SK-MEL-5 (cell line): ENCODE data around the gene AHSA1. TPM values are rescaled to one million over a fixed set of nuclear protein-coding genes. Genes with fewer than 3 reads are reported as not detected.
"Not testable (repeated sequence)": the region's sequence is repeated elsewhere in the genome, so short reads cannot be mapped to it uniquely, and the experiment has no call there.

Experiments used
- DNase-seq: peaks from one replicate; pipeline ENCODE4 v3.0.0-alpha.2; 2016; ENCODE audit warnings: low read depth, low spot score
- in situ Hi-C: cut with HindIII; loops from 2 replicates; pipeline ENCODE4 v1.10.0; 2016; ENCODE audit warnings: low sequenced_read_pairs, high pct_unique_total_duplicates, low pct_unique_long_range_greater_than_20kb
- polyA plus RNA-seq, 2 experiments: library from polyadenylated mRNA; depleted of rRNA; stranded (reverse); fragments of >200 nt; gene quantifications; 2 replicates each; pipeline ENCODE4 v1.2.3, GENCODE V29; 2015
- total RNA-seq: library from RNA; depleted of rRNA; stranded (reverse); fragments of >200 nt; shearing (Covaris generic); gene quantifications from 2 replicates; pipeline ENCODE4 v1.2.3, GENCODE V29; 2014; rRNA removed

Gene AHSA1
- 192 and 196 TPM in 2 replicates for total RNA-seq
- 220 and 253 TPM in 2 replicates for polyA plus RNA-seq (2015; cell fraction: cytosol; rRNA removed)
- polyA plus RNA-seq (2015; cell fraction: nucleus; rRNA removed): 54.6 and 133 TPM in 2 replicates

DNA sequence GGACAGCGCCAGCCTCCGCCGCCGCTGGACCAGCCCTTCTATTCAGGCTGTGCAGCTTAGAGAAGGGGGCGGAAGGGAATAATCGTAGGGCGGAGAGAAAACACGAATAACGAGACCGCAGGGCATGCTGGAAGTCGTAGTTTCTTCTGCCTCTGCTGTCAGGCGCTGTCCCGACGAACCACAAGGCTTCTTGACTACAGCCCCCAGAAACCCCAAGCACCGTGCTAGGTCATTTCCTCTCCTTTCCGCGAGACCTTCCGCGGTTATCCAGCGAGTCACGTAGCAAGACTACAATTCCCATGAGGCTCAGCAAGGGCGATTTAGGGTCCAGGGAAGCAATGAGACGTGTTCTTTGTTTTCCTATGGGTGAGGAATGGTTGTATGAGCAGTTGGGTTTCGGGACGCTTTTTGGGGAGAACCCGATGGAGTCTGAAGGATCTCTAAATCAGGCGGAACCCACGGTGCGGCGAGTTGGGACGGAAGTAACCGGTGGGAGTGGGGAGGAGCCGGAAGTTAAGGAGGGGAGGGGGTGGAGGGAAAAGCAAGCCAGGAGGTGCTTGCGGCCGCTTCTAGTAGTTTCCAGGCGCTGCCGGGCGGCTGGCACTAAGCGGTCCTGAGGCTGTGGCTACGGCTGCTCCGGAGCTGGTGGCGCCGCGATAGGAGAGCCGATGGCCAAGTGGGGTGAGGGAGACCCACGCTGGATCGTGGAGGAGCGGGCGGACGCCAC is at the start of gene AHSA1, which contains the start of gene VIPAS39:
AHSA1 (plus strand) TSS at position 572 of the 727 bp plus-strand sequence; CDS start at position 669, 97 bp downstream.
VIPAS39 (minus strand) TSS at position 80 of the 727 bp plus-strand sequence. CDS start 3,499 bp downstream, outside the sequence.
- in situ Hi-C loops: no loop called here
- DNase-seq: peak; percentile 99

DNA sequence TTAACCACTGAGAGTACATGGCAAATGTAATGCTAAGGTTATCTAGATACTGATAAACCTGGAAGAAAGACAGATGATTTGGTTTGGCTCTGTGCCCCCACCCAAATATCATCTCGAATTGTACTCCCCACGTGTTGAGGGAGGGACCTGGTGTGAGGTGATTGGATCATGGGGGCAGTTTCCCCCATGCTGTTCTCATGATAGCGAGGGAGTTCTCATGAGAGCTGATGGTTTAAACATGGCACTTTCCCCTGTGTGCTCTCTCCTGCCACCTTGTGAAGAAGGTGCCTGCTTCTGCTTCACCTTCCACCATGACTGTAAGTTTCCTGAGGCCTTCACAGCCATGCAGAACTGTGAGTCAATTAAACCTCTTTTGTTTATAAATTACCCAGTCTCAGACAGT is 48.8 kb upstream of the AHSA1 start:
- in situ Hi-C loops: no loop called here
- DNase-seq: peak; percentile 48

DNA sequence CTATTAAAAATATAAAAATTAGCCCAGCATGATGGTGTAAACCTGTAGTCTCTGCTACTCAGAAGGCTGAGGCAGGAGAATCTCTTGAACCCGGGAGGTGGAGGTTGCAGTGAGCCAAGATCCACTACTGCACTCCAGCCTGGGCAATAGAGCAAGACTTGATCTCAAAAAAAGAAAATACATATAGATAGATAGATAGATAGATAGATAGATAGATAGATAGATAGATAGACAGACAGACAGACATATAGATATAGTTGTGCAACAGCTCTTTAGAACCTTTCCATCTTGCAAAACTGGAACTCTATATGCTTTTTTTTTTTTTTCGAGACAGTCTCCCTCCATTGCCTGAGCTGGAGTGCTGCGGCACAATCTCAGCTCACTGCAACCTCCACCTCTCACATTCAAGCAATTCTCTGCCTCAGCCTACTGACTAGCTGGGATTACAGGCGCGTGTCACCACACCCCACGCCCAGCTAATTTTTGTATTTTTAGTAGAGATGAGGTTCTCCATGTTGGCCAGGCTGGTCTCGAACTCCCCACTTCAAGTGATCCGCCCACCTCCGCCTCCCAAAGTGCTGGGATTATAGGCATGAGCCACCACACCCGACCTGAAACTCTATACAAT is 42.4 kb upstream of the AHSA1 start:
- DNase-seq, in situ Hi-C loops: not testable (repeated sequence)

DNA sequence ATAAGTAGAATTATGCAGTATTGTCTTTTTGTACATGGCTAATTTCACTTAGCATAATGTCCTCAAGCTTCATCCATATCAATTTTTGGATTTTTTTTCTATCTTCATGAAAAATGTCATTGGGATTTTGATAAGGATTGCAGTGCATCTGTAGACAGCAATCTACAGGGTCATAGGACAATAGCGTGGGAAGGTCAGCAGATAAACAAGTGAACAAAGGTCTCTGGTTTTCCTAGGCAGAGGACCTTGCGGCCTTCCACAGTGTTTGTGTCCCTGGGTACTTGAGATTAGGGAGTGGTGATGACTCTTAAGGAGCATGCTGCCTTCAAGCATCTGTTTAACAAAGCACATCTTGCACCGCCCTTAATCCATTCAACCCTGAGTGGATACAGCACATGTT is 41.8 kb upstream of the AHSA1 start:
- DNase-seq, in situ Hi-C loops: not testable (repeated sequence)

DNA sequence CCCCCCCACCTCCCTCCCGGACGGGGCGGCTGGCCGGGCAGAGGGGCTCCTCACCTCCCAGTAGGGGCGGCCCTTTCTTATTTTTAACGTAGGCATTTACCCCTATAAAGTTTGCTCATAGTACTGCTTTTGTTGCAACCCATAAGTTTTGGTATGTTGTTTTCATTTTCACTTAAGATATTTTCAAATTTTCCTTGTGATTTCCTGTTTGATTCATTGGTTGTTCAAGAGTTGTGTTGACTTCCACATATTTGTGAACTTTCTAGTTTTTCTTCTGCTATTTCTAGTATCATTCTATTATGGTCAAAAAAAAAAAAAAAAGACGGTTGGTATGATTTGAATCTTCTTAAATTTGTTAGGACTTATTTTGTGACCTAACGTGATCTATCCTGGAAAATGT is 41.1 kb upstream of the AHSA1 start:
- no peak for DNase-seq
- in situ Hi-C loops: no loop called here

DNA sequence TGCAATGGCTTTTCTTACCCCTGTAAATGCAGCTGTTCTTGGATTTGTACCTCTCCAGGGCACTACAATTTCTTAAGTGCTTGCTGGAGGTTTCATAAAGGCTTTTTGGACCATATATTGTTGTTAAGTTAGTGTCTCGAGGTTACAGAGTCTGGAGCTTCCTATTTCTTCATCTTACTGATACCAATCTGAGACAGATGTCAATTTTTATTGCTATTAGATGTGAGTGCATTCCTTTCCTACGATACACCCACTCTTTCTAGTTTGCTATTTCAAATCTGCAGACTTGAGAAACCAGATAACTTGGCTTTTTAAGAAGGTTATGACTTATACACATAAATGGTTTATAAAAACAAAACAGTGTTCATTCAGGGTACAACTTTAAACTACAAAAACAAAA is 36.7 kb upstream of the AHSA1 start:
- in situ Hi-C loops: no loop called here
- no peak for DNase-seq

DNA sequence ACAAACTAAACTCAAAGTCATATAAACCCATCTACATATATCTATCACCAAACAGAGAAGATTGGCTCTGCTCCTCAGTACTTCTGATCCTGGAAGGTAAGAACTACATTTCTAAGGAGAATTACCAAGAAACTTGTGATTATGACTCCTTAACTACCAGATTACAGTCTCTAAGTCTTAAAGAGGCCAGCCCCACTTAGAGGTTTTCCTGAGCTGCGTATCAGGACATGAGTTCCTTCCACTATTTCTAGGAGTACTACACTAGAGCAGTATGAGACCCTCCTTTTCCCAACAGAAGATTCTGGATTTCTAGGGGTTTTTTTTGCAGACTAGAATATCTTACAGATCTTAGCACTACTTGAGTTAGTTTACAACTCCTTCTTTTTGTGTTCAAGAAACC is 34.5 kb upstream of the AHSA1 start, which contains the start of gene NOXRED1:
NOXRED1 (minus strand) TSS at position 101 of the 400 bp plus-strand sequence. CDS start 634 bp downstream, outside the sequence.
- DNase-seq: no peak
- in situ Hi-C loops: no loop called here

DNA sequence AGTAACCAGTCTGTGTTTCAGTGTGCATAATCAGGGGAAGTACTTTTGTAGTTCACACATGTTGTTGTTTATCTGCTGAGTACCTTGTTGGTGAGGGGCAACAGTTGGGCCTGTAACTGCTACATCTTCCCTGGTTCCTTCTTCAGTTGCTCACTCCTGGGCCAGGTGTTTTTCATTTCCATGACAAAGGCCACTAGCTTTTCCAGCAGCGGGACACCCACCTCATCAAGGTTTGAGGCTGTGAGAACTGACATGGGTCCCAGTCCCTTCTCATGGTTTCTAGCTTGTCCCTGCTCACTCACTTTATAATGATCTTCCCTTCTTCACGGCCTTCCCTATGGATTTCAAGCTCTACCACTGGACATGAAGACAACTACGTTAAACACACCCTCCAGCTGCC is 33.0 kb upstream of the AHSA1 start:
- DNase-seq: no peak
- in situ Hi-C loops: no loop called here

DNA sequence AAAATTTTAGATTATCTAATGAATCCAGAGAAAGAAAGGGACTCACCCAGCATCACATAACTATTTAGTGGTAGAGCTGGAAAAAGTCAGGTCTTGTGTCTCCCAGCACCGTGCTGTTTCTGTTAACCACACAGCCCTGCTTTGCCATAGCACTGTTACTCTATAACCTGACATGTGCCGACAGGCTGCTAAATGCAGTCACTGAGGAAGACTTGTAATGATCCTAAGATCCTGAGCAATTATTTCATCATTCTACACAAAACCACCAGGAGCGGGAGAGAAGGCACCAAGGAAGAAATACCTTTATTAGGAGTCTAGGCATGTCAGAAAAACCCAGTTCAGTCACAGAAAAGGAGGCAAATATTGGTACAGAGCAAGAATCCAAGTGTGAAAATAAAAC is 31.5 kb upstream of the AHSA1 start:
- in situ Hi-C loops: no loop called here
- no peak for DNase-seq

DNA sequence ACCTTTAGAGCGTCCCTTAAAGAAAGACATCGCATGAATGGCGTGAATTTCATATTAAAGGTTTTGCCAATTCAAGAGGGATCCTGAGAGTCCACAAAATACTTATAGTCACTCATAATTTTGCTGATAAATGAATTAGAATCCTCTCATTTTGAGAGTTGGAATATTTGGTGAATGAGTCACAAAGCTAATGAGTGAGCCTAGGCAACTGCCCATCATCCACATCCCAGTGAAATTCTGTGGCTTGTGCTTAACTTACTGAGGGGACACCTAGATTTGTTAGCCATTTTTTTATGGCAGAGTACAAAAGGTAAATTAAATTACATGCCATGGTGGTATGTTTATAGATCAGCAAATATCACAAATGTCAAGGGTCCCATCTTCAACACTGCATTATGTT is 21.9 kb upstream of the AHSA1 start:
- in situ Hi-C loops: no loop called here
- DNase-seq: no peak

DNA sequence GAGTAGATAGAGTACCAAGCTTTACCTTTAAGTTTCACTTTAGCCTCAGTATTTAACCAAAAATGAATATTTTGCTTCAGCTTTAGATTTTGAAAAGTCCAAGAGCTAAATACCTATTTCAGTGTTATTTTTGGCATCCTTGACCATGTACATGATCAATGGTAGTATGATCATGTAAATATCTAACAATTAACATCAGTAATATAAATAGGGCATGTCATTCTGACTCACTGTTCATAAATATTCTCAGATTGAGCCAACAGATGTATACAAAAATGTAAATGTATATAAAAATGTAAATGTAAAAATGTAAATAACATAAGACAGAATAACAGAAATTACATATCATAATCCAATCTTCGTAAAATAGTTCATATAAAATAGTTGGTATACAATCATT is 19.3 kb upstream of the AHSA1 start:
- no peak for DNase-seq
- in situ Hi-C loops: no loop called here

DNA sequence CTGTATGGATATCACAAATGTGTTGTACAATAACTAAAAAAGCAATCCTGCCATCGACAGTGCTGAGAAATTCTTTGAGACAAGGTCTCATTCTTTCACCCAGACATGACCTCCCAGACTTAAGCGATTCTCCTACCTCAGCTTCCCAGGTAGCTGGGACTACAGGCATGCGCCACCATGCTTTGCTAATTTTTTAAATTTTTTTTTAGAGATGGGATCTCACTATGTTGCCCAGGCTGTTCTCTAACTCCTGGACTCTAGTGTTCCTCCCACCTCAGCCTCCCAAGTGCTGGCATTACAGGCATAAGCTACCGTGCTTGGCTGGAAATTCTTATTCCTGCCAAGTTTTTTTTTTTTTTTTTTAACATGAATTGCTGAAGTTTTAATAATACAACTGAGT is 18.0 kb upstream of the AHSA1 start:
- no peak for DNase-seq
- in situ Hi-C loops: no loop called here

DNA sequence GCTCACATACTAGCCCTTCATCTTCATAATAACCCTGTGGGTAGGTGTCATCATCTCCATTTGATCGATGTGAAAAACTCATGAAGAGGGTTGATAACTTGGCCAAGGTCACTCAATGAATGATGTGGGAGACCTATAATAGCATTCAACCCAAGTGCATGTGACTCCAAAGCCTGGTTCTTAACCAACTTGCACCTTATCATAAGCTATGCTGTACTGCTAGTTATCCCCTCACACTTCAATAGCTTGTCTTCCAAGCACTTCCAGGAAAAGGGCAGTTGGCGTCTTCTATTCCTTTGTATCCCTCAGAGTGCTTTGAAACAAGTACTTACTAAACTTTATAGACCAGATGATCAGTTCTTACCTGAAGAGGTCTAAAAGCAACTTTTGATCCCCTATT is 15.7 kb upstream of the AHSA1 start:
- in situ Hi-C loops: no loop called here
- DNase-seq: no peak

DNA sequence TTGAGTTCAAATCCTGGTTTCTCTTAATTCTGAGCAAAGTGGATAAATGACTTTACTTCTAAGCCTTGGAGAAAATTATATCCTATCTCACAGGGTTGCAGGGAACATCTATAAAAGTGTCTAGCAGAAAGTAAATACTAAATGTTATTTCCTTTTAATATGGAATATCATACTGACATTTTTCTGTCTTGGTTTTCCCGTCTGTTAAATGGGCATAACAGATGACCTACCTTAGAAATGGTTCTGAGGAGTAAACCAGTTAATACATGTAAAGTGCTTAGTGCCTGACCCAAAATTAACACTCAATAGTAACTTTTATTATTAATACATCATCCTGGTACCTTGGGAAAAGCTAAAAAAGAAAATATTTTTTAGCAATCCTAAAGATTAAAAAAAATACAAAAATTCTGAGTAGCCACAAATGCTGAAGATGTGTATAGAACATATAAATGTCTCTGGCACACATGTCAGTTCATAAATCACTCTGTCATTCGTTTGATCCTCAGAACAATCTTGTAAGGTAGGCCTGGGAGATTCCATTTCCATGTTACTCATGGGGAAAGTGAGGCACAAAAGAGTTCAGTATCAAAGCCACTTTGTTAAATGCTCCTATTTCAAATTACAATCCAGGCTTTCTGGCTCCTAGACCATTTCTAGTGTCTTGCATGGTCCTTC is 1.8 kb upstream of the AHSA1 start:
- DNase-seq: no peak
- in situ Hi-C loops: no loop called here

DNA sequence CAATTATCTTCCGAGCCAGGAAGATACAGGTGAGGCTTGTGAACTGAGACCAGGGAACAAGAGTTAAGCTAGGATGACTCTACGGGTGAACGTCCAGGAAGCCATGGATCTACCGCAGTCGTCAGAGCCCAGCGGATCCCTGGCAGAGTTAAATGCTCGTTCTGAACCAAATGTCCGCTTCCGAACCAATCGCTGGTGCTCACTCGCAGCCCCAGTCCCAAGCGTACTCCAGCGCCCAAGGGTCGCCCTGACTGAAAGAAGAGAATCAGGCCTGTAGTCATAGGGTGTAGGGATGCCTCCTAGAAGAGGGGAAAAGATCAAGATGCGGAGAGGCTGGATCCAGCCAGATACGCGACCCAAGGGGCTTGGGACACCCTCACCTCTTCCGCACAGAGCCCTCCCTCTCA is 775 bp upstream of the AHSA1 start:
- no peak for DNase-seq
- in situ Hi-C loops: no loop called here

DNA sequence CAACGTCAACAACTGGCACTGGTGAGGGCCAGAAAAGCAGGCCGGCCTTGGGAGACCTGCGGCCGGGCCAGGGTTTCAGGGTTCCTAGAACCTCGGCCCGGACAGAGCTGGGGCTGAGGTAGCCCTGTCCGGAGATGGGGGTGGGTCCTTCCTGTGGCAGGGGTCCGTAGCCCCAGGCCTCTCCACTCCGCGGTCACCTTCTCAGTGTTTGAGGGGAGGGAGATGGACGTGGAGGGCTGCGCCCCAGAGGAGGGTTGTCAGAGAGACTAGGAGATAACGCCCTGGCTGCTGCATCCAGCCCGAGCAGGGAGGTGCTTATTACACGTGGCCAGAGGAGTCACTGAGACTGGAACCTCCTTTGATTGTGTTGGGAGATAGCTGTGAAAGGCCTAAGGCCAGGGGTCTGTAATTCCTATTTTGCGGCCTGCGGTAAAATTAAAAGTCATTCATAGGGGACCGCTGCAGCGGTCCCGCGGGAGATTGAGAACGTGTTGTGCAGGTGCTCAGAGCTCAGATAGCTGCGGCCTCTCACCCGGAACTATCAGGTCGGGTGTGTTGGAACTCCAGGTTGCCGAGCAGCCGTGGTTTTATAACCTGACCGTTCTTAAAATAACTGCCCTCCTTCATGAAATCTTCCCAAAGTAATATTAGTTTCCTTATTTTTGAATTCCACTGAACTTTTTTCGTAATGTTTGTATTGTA is 507 bp downstream of the AHSA1 start:
- DNase-seq: peak; percentile 21
- in situ Hi-C loops: no loop called here

DNA sequence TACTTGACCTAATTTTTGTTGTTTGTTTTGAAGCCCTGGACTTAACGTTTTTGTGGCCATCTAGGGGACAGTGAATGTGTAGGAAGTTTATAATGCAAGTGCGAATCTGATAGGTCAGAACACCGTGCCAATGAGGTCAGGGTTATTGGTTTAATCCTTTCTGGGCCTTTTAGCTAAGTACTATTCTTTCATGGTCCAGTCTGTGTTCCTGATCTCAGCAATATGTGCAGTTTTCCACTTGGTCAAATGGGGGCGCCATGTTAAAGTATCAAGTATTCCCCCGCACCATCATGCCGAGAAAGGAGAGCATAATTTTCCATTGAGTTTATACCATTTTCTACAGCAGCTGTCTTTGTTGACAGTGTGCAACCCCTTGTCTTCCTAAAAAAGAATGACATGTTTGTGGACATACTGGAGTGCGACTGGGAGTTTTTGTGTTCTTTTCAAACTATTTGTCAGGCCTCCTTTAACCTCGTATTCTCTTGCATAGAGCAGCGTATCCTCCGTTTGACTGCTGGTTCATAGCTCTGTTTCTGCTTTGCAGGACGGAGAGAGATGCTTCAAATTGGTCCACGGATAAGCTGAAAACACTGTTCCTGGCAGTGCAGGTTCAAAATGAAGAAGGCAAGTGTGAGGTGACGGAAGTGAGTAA is 1.3 kb downstream of the AHSA1 start:
- DNase-seq: peak; percentile 84
- in situ Hi-C loops: no loop called here
